Measurements from ENCODE around the gene GRAMD2B.

GRAMD2B gene

GRCh38 chr5:126525630-126526245, 102.5 kb downstream of the GRAMD2B start:
- Mint-ChIP-seq H3K4me1 (no peaks in the 10 kb centered on the region), H3K27ac (no peak overlapping the region), H3K9me3 (no peaks in the 10 kb centered on the region), H3K27me3 (peaks cover 3% of the 10 kb centered on the region), H3K4me3 (no peak overlapping the region), H3K36me3 (no peaks in the 10 kb centered on the region)
- DNase-seq (ENCODE audit: low spot score in 2 of 2) (no peak), ATAC-seq (ENCODE audit: low read depth) (no peak)

- no peak for ATAC-seq (ENCODE audit: low read depth)
- DNase-seq (ENCODE audit: low spot score in 2 of 2): no peak
- Mint-ChIP-seq H3K36me3 (no peaks in the 10 kb centered on the region), H3K9me3 (no peaks in the 10 kb centered on the region), H3K4me3 (no peak overlapping the region), H3K27ac (no peak overlapping the region), H3K4me1 (no peaks in the 10 kb centered on the region), H3K27me3 (peaks cover 3% of the 10 kb centered on the region)
Measured at GRCh38 chr5:126526493-126526892, 103.3 kb downstream of the GRAMD2B start.

- H3K4me1 Mint-ChIP-seq: no peaks in the 10 kb centered on the region
- DNase-seq (ENCODE audit: low spot score in 2 of 2) (no peak), ATAC-seq (ENCODE audit: low read depth) (no peak)
- H3K36me3 Mint-ChIP-seq: no peaks in the 10 kb centered on the region
- H3K27me3 Mint-ChIP-seq: peaks cover 3% of the 10 kb centered on the region
- H3K4me3 Mint-ChIP-seq: no peak overlapping the region
- H3K27ac Mint-ChIP-seq: no peak overlapping the region
- no peaks in the 10 kb centered on the region for H3K9me3 Mint-ChIP-seq
Measured at GRCh38 chr5:126527158-126527557, 103.9 kb downstream of the GRAMD2B start.

- Mint-ChIP-seq H3K36me3 (no peaks in the 10 kb centered on the region), H3K4me1 (no peaks in the 10 kb centered on the region), H3K4me3 (no peak overlapping the region), H3K27me3 (peaks cover 3% of the 10 kb centered on the region), H3K9me3 (no peaks in the 10 kb centered on the region), H3K27ac (no peak overlapping the region)
- ATAC-seq (ENCODE audit: low read depth): no peak
- DNase-seq (ENCODE audit: low spot score in 2 of 2): no peak
Measured at GRCh38 chr5:126527892-126528291, 104.7 kb downstream of the GRAMD2B start.

GRCh38 chr5:126531543-126532120, 108.4 kb downstream of the GRAMD2B start:
- no peak overlapping the region for H3K27ac Mint-ChIP-seq

DNA sequence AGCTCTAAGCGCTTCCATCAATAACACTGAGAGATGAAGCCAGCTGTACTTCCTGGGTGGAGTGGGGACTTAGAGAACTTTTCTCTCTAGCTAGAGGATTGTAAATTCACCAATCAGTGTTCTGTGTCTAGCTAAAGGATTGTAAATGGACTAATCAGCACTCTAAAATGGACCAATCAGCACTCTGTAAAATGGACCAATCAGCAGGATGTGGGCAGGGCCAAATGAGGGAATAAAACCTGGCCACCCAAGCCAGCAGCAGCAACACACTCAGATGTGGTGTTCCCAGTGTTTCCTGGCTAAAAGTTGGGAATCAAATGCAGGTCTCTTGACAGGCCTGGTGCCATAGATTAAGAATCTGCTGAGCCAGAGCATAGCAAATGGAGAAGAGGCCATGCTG, 111.3 kb downstream of the GRAMD2B start:
- Mint-ChIP-seq H3K36me3 (no peaks in the 10 kb centered on the region), H3K4me3 (no peak overlapping the region), H3K9me3 (no peaks in the 10 kb centered on the region), H3K27ac (no peak overlapping the region), H3K4me1 (no peaks in the 10 kb centered on the region), H3K27me3 (peaks cover 6% of the 10 kb centered on the region)
- ATAC-seq (ENCODE audit: low read depth) (no peak), DNase-seq (ENCODE audit: low spot score in 2 of 2) (no peak)

More at GRCh38 chr5:126531543-126532120, 108.4 kb downstream of the GRAMD2B start:
- H3K36me3 Mint-ChIP-seq: no peaks in the 10 kb centered on the region
- no peak for ATAC-seq (ENCODE audit: low read depth)
- no peaks in the 10 kb centered on the region for H3K4me1 Mint-ChIP-seq
- no peaks in the 10 kb centered on the region for H3K9me3 Mint-ChIP-seq
- no peak for DNase-seq (ENCODE audit: low spot score in 2 of 2)
- no peak overlapping the region for H3K4me3 Mint-ChIP-seq
- H3K27me3 Mint-ChIP-seq: peaks cover 2% of the 10 kb centered on the region

DNA sequence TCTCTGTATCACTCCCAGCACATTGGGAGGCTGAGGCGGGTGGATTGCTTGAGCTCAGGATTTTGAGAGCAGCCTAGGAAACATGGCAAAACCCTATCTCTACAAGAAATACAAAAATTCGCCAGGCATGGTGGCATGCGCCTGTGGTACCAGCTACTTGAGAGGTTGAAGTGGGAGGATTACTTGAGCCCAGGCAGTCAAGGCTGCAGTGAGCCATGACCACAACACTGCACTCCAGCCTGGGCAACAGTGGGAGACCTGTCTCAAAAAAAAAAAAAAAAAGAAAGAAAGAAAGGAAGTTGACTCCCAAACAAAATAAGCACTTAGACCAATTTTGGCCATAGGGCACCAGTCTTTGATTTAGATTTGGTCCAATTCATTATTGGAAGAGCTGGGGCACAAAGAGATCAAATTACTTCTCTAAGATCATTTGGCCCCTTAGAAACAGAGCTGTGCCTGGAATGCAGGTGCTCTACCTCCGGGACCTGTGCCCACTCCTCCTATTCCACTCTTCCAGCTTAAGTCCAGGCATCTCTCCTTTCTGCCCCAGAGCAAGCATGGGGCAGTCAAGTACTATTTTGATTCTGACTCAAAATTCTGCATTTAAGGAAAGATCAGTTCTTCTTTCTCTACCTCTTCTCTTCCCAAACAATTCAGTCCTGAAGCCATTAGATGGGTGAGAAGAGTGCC, 112.8 kb downstream of the GRAMD2B start:
- H3K9me3 Mint-ChIP-seq: no peaks in the 10 kb centered on the region
- H3K4me1 Mint-ChIP-seq: no peaks in the 10 kb centered on the region
- no peak for ATAC-seq (ENCODE audit: low read depth)
- no peaks in the 10 kb centered on the region for H3K36me3 Mint-ChIP-seq
- H3K27me3 Mint-ChIP-seq: peaks cover 6% of the 10 kb centered on the region
- no peak overlapping the region for H3K4me3 Mint-ChIP-seq
- DNase-seq (ENCODE audit: low spot score in 2 of 2): no peak
- no peak overlapping the region for H3K27ac Mint-ChIP-seq

GRCh38 chr5:126536874-126537273, 113.7 kb downstream of the GRAMD2B start:
- no peak for ATAC-seq (ENCODE audit: low read depth)
- Mint-ChIP-seq H3K9me3 (no peaks in the 10 kb centered on the region), H3K36me3 (no peaks in the 10 kb centered on the region), H3K4me1 (no peaks in the 10 kb centered on the region), H3K4me3 (no peak overlapping the region), H3K27me3 (peaks cover 6% of the 10 kb centered on the region), H3K27ac (no peak overlapping the region)
- DNase-seq (ENCODE audit: low spot score in 2 of 2): no peak

DNA sequence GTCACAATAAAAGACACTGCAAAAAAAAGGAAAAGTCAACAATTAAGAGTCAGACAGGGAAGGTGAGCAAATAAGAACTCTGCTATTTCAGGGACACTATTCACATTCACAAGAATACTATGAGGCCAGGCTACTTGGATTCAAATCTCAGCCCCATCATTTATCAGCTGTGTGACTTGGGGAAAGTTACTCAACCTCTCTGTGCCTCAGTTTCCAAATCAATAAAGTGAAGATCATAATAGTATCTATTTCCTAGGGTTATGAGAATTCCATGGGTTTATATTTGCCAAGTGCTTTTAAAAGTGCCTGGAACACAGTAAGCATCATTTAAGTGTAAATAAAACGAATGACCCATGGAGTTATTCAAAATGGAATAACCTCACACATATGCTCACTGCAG, 115.4 kb downstream of the GRAMD2B start:
- H3K36me3 Mint-ChIP-seq: no peaks in the 10 kb centered on the region
- H3K4me3 Mint-ChIP-seq: no peak overlapping the region
- no peak for ATAC-seq (ENCODE audit: low read depth)
- H3K9me3 Mint-ChIP-seq: no peaks in the 10 kb centered on the region
- H3K4me1 Mint-ChIP-seq: no peaks in the 10 kb centered on the region
- no peak for DNase-seq (ENCODE audit: low spot score in 2 of 2)
- H3K27ac Mint-ChIP-seq: no peak overlapping the region
- peaks cover 6% of the 10 kb centered on the region for H3K27me3 Mint-ChIP-seq

DNA sequence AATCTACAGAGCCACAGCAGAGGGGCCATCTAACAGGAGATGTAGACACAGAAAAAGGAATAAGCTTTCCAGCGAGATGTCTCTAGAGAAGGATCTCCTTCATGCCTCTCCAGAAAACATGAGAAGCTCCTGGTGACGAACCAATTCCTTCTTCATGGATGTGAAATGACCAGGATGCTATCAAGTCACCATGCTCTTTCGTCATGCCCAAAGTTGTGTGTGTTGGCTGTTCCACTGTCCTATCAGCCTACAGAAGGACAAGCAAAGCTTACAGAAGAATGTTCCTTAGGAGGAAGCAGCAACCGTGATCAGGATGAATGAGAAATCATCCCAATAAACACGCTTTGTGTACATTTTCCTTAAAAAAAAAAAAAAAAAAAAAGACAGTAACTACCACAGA, 117.4 kb downstream of the GRAMD2B start:
- Mint-ChIP-seq H3K4me1 (no peaks in the 10 kb centered on the region), H3K9me3 (no peaks in the 10 kb centered on the region), H3K4me3 (no peak overlapping the region), H3K36me3 (no peaks in the 10 kb centered on the region), H3K27ac (no peak overlapping the region), H3K27me3 (peaks cover 4% of the 10 kb centered on the region)
- DNase-seq (ENCODE audit: low spot score in 2 of 2) (no peak), ATAC-seq (ENCODE audit: low read depth) (no peak)

- Mint-ChIP-seq H3K27ac (no peak overlapping the region), H3K27me3 (peaks cover 2% of the 10 kb centered on the region), H3K36me3 (no peaks in the 10 kb centered on the region), H3K4me1 (no peaks in the 10 kb centered on the region), H3K9me3 (no peaks in the 10 kb centered on the region), H3K4me3 (no peak overlapping the region)
- DNase-seq (ENCODE audit: low spot score in 2 of 2): no peak
- no peak for ATAC-seq (ENCODE audit: low read depth)
Measured at GRCh38 chr5:126542441-126542840, 119.2 kb downstream of the GRAMD2B start.

- no peak overlapping the region for H3K27ac Mint-ChIP-seq
- no peak overlapping the region for H3K4me3 Mint-ChIP-seq
- H3K4me1 Mint-ChIP-seq: no peaks in the 10 kb centered on the region
- no peaks in the 10 kb centered on the region for H3K9me3 Mint-ChIP-seq
- no peak for DNase-seq (ENCODE audit: low spot score in 2 of 2)
- H3K36me3 Mint-ChIP-seq: no peaks in the 10 kb centered on the region
- ATAC-seq (ENCODE audit: low read depth): no peak
- peaks cover 2% of the 10 kb centered on the region for H3K27me3 Mint-ChIP-seq
Measured at GRCh38 chr5:126543009-126543408, 119.8 kb downstream of the GRAMD2B start.

DNA sequence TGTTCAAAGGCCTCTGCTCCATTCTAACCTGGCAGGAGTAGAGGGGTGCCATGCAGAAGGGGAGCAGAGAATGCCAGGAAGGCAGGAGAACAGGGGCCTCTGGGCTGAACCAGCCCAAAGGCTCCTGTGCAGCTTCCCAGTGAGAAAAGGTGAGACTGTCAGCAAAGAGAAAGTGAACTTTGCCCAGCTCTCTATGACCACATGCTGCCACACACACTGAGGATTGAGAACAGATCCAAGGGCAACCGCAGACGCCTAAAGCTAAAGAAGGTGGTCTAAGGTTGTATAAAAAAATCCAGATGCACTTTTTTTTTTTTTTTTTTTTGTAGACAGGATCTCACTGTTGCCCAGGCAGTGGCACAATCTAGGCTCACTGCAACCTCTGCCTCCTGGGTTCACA, 120.5 kb downstream of the GRAMD2B start:
- DNase-seq (ENCODE audit: low spot score in 2 of 2): no peak
- H3K27me3 Mint-ChIP-seq: no peaks in the 10 kb centered on the region
- no peak for ATAC-seq (ENCODE audit: low read depth)
- no peak overlapping the region for H3K27ac Mint-ChIP-seq
- no peak overlapping the region for H3K4me3 Mint-ChIP-seq
- no peaks in the 10 kb centered on the region for H3K9me3 Mint-ChIP-seq
- no peaks in the 10 kb centered on the region for H3K4me1 Mint-ChIP-seq
- H3K36me3 Mint-ChIP-seq: no peaks in the 10 kb centered on the region

Measured in memory B cell (primary cell).